HepG2 (cell line): Measurements from ENCODE around the gene MTARC1.

Experiments
- CHCHD3 ChIP-seq: sonication (generic); formaldehyde crosslinking; IDR thresholded peaks from 2 replicates; pipeline ENCODE4 v1.8.0; 2022; ENCODE audit warnings: mild to moderate bottlenecking, missing genetic modification reagents, moderate library complexity
- CREM ChIP-seq, 2 experiments: sonication (generic) in 1 of 2; formaldehyde crosslinking in 1 of 2; IDR thresholded peaks; 2 replicates each; pipeline versions ENCODE4 v1.4.0 to v1.6.1; 2016 to 2020; ENCODE audit warnings: antibody characterized with exemption in 1 of 2, mild to moderate bottlenecking in 1 of 2, missing genetic modification reagents in 1 of 2
- DDIT3 ChIP-seq: sonication (generic); formaldehyde crosslinking; IDR thresholded peaks from 2 replicates; pipeline ENCODE4 v1.4.0; 2020; ENCODE audit warnings: mild to moderate bottlenecking, missing genetic modification reagents
- EP300 ChIP-seq, 3 experiments: sonication (generic) in 1 of 3; formaldehyde crosslinking in 1 of 3; IDR thresholded peaks; 2 replicates each; pipeline versions ENCODE4 v1.5.1 to v1.6.1; 2011 to 2020; ENCODE audit warnings: low read depth in 2 of 3, low read length in 2 of 3, borderline replicate concordance in 1 of 3, improper control_type of control experiment in 1 of 3, mild to moderate bottlenecking in 1 of 3, missing genetic modification reagents in 1 of 3, moderate library complexity in 1 of 3
- MYC ChIP-seq: sonication (generic); formaldehyde crosslinking; IDR thresholded peaks from 2 replicates; pipeline ENCODE4 v1.9.0; 2021; ENCODE audit warnings: missing genetic modification reagents, borderline replicate concordance
- NFYC ChIP-seq: IDR thresholded peaks from 2 replicates; pipeline ENCODE4 v1.6.1; 2016; ENCODE audit warnings: missing genetic modification reagents, missing compliant biosample characterization
- U2AF1 ChIP-seq: fragments of 200-400 bp; formaldehyde crosslinking; optimal IDR thresholded peaks from 2 replicates; pipeline ENCODE3; 2017; ENCODE audit warnings: mild to moderate bottlenecking, low read depth, low read length
- ZFP36 ChIP-seq: fragments of 150-350 bp; IDR thresholded peaks from 2 replicates; pipeline ENCODE4 v1.6.1; 2018; ENCODE audit warnings: borderline replicate concordance, low read length, low read depth; ENCODE audit not compliant: partially characterized antibody
- ZNF10 ChIP-seq: sonication (generic); formaldehyde crosslinking; IDR thresholded peaks from 2 replicates; pipeline ENCODE4 v1.4.0; 2020; ENCODE audit warnings: mild to moderate bottlenecking, low read depth, missing genetic modification reagents, borderline replicate concordance
- ZNF235 ChIP-seq: sonication (generic); formaldehyde crosslinking; IDR thresholded peaks from 2 replicates; pipeline ENCODE4 v1.8.1; 2023; ENCODE audit warnings: mild to moderate bottlenecking, missing genetic modification reagents, borderline replicate concordance
- ZSCAN5A ChIP-seq: sonication (generic); formaldehyde crosslinking; IDR thresholded peaks from 2 replicates; pipeline ENCODE4 v1.8.0; 2022; ENCODE audit warnings: mild to moderate bottlenecking, missing genetic modification reagents, borderline replicate concordance
- ZZZ3 ChIP-seq: sonication (generic); formaldehyde crosslinking; IDR thresholded peaks from 2 replicates; pipeline ENCODE4 v1.4.0; 2020; ENCODE audit warnings: missing genetic modification reagents, mild to moderate bottlenecking, borderline replicate concordance
- TF ChIP-seq, protein P1 (sequence below): sonication (generic); formaldehyde crosslinking; IDR thresholded peaks from 2 replicates; pipeline ENCODE4 v1.5.0; 2020; ENCODE audit warnings: mild to moderate bottlenecking, missing genetic modification reagents, moderate library complexity

GRCh38 chr1:220784751-220785150, 2.0 kb upstream of the MTARC1 start:
- no peak for TF ChIP-seq U2AF1
- no peak for TF ChIP-seq ZSCAN5A (CRISPR knock-in tag)
- no peak for TF ChIP-seq DDIT3 (CRISPR knock-in tag)
- no peak for TF ChIP-seq CHCHD3 (CRISPR knock-in tag)
- TF ChIP-seq ZNF235 (CRISPR knock-in tag), result no peak
- TF ChIP-seq ZFP36, result no peak
- no peak for TF ChIP-seq NFYC (CRISPR knock-in tag)
- TF ChIP-seq ZNF10 (CRISPR knock-in tag), result no peak
- no peak for TF ChIP-seq CREM (IDR thresholded peaks at IDR 0.05)
- no peak for TF ChIP-seq CREM (CRISPR knock-in tag; IDR thresholded peaks at IDR 0.05)
- no peak for TF ChIP-seq ZZZ3 (CRISPR knock-in tag)
- no peak for TF ChIP-seq MYC (CRISPR knock-in tag)
- TF ChIP-seq EP300 (IDR thresholded peaks at IDR 0.05; ENCODE audit: low read depth in 2 of 2, low read length in 2 of 2), result no peak
- no peak for TF ChIP-seq EP300 (CRISPR knock-in tag; IDR thresholded peaks at IDR 0.05; ENCODE audit: borderline replicate concordance)
- TF ChIP-seq, protein P1, sequence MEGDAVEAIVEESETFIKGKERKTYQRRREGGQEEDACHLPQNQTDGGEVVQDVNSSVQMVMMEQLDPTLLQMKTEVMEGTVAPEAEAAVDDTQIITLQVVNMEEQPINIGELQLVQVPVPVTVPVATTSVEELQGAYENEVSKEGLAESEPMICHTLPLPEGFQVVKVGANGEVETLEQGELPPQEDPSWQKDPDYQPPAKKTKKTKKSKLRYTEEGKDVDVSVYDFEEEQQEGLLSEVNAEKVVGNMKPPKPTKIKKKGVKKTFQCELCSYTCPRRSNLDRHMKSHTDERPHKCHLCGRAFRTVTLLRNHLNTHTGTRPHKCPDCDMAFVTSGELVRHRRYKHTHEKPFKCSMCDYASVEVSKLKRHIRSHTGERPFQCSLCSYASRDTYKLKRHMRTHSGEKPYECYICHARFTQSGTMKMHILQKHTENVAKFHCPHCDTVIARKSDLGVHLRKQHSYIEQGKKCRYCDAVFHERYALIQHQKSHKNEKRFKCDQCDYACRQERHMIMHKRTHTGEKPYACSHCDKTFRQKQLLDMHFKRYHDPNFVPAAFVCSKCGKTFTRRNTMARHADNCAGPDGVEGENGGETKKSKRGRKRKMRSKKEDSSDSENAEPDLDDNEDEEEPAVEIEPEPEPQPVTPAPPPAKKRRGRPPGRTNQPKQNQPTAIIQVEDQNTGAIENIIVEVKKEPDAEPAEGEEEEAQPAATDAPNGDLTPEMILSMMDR, result no peak
